ENCODE results near the gene RPIA.

RPIA gene

GRCh38 chr2:88686320-88686719 is 5.2 kb upstream of the RPIA start:
- no peak for DNase-seq

GRCh38 chr2:88687384-88687783 is 4.1 kb upstream of the RPIA start:
- no peak for DNase-seq

DNA sequence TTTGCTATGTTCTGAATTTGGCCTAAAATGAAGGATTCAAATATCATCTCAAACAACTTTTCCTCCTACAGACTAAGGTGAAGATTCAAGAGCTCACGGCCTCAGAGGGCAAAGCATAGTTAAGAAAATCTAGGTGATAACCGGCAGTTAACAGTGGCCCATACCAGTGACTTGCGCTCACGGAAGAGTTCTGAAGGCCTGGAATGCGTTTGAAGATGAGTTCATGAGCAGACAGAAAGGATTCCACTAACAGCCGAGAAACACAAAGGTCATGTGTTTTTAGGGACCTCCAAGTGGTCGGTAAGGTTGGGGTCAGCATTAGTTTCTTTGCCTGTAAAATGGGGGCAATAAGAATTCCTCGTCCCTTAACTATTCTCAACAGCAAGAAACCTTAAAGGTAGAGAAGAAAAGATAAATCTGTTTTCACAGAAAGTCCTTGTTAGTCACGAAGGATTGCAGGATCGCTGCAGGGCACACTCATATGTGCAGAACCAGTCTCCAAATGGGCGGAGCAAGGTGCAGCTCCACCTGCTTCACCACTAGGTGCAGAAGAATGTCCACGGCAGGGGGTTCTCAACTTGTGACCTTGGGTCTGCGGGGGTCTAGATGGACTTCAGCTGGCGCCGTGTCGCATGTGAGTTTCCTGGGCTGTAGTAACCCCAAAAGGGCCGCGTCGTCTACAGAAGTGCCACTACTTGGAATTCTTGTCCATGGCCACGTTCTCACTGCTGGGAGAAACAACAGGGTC is 708 bp upstream of the RPIA start:
- DNase-seq: peak; percentile 47 to 53

GRCh38 chr2:88692187-88692586 is 714 bp downstream of the RPIA start:
- DNase-seq: peak; percentile 10 to 20

DNA sequence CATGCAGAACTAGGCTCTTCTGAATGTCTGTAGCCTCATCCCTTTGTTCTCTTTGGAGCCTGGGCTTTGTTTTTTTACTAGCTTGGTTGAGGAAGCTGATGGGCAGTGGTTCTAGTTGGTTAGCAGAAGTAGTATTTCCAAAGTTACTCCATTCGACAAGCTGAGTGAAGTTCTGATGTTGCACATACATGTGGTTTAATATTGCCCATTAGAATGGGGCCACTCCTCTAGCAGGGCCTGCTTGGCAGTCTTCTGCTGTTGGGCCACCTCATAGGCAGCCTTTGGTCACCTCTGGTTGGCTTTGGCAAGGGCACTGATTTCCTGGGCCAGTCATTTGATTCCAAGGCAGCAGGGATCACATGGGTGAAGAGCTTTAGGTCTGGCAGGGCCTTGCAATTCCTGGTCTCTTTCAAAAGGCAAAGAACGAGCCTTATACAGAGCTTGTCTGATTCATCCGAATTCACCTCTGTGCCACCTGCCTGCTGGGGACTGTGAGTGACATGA is 2.5 kb downstream of the RPIA start:
- DNase-seq: no peak

DNA sequence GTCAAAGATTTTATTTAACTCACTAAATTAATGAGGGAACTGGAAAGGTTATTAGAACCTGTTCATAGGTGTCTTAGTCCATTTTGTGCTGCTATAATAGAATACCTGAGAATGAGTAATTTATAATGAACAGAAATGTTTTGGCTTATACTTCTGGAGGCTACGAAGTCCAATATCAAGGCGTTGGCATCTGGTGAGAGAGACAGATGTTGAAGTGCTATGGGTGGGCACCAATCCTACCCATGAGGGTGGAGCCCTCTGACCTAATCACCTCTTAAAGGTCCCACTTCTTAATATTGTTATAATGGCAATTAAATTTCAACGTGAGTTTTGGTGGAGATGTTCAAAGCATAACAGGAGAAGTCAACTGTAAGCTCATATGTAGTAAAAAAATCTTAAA is 5.1 kb downstream of the RPIA start:
- no peak for DNase-seq

GRCh38 chr2:88697370-88698026 is 6.0 kb downstream of the RPIA start:
- DNase-seq: no peak

DNA sequence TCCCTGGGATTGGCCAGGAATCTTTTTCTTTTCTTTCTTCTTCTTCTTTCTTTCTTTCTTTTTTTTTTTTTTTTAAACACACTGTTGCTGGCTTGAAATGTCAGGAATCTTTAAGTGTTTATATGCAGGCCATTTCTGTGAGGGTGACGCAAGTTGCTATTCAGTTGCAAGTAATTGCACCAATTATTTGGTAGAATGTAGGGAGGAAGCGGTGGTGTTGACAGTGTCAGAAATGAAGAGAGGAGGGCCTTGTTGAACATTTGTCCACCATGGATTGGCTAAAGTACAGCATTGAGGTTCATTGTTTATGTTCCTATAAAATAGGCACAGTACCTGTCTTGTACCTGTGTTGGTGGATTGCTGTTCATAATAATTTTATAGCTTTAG is 6.5 kb downstream of the RPIA start:
- DNase-seq: no peak

- no peak for DNase-seq
Measured at GRCh38 chr2:88698498-88699233, 7.2 kb downstream of the RPIA start.

- no peak for DNase-seq
Measured at GRCh38 chr2:88707003-88707402, 15.5 kb downstream of the RPIA start.

DNA sequence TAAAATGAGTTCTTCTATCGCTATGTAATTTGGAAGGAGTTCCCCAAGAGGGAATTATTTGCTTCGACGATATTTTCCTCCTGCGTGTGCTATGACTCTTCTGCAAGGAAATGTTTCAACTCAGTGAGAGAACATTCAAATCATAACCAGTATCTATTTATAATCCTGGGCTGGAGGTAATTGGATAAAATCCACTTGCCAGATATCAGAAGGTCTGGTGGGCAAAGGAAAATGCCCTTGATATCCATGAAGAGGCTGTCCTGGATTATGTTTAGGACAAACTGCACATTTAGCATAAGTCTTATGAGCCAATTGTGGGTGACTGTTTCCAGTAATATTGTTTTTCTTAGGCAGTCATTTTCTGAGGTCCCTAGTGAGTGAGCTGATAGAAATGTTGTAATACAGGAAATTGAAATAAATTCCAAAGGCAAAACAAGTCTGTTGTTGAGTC is 17.7 kb downstream of the RPIA start:
- no peak for DNase-seq

- no peak for DNase-seq
Measured at GRCh38 chr2:88711289-88711688, 19.8 kb downstream of the RPIA start.

DNA sequence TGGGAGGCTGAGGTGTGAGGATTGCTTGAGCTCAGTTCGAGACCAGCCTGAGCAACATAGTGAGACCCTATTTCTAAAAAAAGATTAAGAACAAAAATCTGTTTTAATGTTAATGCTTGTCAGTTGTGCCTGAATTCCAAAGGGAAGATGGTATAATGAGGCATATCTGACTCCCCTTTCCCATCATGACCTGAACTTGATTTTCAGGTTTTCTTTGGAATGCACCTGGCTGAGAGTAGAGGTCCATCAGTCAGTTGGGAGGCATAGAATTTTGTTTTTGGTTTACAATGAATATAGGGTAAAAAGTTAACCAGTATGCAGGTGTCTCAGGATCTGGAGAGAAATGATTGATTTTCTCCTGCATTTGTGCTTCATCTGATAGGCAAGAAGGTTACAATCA is 20.4 kb downstream of the RPIA start:
- no peak for DNase-seq

GRCh38 chr2:88713408-88713807 is 21.9 kb downstream of the RPIA start:
- no peak for DNase-seq

GRCh38 chr2:88714667-88715066 is 23.2 kb downstream of the RPIA start:
- no peak for DNase-seq

GRCh38 chr2:88720399-88720798 is 28.9 kb downstream of the RPIA start:
- no peak for DNase-seq

- DNase-seq: no peak
Measured at GRCh38 chr2:88721268-88721667, 29.8 kb downstream of the RPIA start.

GRCh38 chr2:88724643-88725332 is 33.3 kb downstream of the RPIA start:
- DNase-seq: no peak

DNA sequence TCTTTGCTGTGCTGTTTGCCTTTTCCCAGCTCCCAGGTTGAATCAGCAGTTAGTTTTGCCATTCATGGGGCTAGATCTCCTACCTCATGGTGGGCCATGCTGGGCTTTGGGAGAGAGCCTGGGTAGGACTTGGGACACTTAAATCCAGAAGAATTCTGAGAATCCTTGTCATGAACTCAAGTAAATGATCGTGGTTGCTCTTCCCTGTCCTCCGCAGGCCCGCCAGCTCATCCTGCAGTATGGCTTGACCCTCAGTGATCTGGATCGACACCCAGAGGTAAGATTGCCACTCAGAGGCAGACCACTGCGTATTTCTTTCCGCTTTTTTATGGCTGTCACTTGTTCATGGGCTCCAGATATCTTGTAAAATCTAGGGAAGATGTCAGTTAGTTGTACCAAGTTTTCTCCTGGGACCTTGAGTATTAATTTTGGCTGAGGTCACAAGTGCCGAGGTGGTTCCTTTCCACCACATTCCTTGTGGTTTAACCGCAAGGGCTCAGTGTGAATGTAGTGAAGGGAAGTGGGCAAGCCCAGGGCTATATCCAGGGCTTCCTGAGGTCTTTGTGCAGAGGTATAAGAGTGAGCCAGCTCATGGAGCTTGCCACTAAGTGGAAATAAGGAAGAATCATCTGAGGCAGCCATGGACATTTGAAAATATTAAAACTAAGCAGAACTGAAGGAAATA is 37.7 kb downstream of the RPIA start:
- DNase-seq: no peak

DNA sequence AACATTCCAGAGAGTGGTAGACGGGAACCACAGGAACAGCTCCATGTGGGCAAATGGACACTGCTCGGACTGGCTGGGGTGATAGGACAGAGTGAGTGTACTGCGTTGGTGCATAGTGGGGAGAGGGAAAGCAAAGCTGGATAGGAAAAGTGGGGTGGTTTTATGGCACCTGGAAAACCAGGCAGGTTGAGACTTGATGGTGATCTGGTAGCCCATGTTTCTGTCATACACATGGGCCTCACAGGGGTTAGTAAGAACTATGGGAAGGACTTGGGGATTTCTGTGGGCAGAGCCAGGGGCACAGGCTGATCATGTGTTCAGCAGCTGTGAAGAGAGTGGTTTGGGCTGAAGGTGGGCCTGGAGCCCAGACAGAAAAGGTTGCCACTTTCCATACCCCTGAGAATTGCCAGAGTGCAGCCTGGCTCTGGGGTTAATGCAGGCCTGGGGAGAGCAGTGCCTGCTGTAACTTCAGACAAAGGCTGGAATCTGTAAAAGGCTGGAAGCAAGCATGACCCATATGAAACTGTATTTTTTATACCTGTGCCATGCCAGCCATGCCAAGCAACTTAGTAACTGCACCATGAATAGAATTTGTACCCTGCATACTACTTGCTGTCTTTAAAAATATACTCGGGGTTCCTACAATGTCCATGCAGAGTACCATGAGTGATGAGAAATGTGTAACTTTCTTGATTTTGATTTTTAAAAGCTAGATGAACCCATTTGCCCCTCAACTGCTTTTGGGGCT is 41.9 kb downstream of the RPIA start:
- DNase-seq: no peak

GRCh38 chr2:88735133-88735532 is 43.7 kb downstream of the RPIA start:
- no peak for DNase-seq

DNA sequence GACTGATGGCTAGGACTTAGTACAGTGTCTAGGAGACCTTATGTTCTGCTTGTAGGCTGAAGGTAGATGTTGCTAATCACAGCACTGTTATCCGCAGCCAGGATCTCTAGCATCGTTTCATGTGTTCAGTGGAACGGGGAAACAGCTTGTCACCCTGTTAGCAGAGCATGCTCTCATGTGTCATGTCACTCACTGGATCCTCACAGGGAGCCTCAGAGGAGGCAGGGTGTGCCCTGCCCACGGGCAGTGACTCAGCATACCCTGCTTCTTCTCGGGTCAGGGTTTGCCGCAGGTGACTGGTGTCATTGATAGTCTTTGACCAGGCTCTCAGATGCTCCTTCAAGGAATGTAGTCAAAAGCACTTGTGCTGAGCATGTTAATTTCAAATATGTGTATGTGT is 44.4 kb downstream of the RPIA start:
- DNase-seq: peak; percentile 24 to 29

Measured in activated CD4-positive, alpha-beta T cell treated with anti-CD3 and anti-CD28 coated beads for 4 hours (primary cell).